ENCODE data around the gene SLC30A5. TPM values are rescaled to one million over a fixed set of nuclear protein-coding genes. Genes with fewer than 3 reads are reported as not detected.

SLC30A5 gene
- total and polyA plus RNA-seq, 2 of the 13 experiments (the other 11 are each of a cell fraction or from before 2014, with no cell fraction given): 46.0 to 53.6 TPM

GRCh38 chr5:69167493-69167855 is 73.7 kb downstream of the SLC30A5 start (continued):
- TF ChIP-seq ZFP91 (CRISPR knock-in tag; IDR thresholded peaks at IDR 0.05; ENCODE audit: borderline replicate concordance) (0 out of 2 replicates have a peak, but pooled peaks have one; percentile 8), LCORL (IDR thresholded peaks at IDR 0.05) (no peak), LCORL (CRISPR knock-in tag; IDR thresholded peaks at IDR 0.05) (no peak), ZNF142 (CRISPR knock-in tag; IDR thresholded peaks at IDR 0.05) (0 out of 2 replicates have a peak, but pooled peaks have one; percentile 8), ZBTB3 (CRISPR knock-in tag; IDR thresholded peaks at IDR 0.05; ENCODE audit: borderline replicate concordance, low read depth) (peak; percentile 43; the same call in 1 of the 2 replicates), ZSCAN30 (CRISPR knock-in tag; IDR thresholded peaks at IDR 0.05) (no peak), ZHX2 (IDR thresholded peaks at IDR 0.05; ENCODE audit: low read depth) (no peak), ZHX2 (CRISPR knock-in tag; IDR thresholded peaks at IDR 0.05; ENCODE audit: borderline replicate concordance) (0 out of 2 replicates have a peak, but pooled peaks have one; percentile 48), TFDP2 (CRISPR knock-in tag; IDR thresholded peaks at IDR 0.05) (no peak)
